Liver (tissue), 3 donors: ENCODE measurements around the gene PTCD2.

Experiments
- HNF4G ChIP-seq: IDR thresholded peaks from 2 replicates; pipeline ENCODE4 v1.6.1; 2016; ENCODE audit warnings: antibody characterized with exemption
- TAF1 ChIP-seq: conservative IDR thresholded peaks from 2 replicates; pipeline ENCODE4 v1.6.1; 2016; ENCODE audit warnings: antibody characterized with exemption, mild to moderate bottlenecking
- TF ChIP-seq, protein P1 (sequence below): fragments of 150-350 bp; IDR thresholded peaks from 2 replicates; pipeline ENCODE4 v1.5.1; 2017; ENCODE audit warnings: improper control_type of control experiment, low read depth, low read length; ENCODE audit not compliant: missing input control
- TF ChIP-seq, protein P2 (sequence below): IDR thresholded peaks from 2 replicates; pipeline ENCODE4 v1.6.1; 2016; ENCODE audit warnings: antibody characterized with exemption
- donor health status: healthy.
- donor health status: healthy.

DNA sequence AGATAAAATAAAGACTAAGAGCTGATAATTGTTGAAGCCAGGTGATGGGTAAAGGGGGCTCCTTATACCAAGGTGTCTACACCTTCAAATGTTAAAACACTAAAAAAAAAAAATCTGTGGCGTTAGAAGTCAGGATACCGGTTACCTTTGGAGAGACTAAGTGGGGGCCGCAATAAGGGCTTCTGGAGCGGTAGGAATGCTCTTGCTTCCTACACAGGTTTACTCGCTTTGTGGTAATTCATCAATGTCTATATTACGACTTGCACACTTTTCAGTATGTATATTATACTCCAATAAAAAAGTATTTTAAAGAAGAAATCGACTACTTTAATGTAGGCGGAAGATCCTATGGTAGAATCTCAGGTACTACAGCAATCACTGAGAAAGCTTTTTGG is 12.6 kb upstream of the PTCD2 start:
- TF ChIP-seq, protein P1, sequence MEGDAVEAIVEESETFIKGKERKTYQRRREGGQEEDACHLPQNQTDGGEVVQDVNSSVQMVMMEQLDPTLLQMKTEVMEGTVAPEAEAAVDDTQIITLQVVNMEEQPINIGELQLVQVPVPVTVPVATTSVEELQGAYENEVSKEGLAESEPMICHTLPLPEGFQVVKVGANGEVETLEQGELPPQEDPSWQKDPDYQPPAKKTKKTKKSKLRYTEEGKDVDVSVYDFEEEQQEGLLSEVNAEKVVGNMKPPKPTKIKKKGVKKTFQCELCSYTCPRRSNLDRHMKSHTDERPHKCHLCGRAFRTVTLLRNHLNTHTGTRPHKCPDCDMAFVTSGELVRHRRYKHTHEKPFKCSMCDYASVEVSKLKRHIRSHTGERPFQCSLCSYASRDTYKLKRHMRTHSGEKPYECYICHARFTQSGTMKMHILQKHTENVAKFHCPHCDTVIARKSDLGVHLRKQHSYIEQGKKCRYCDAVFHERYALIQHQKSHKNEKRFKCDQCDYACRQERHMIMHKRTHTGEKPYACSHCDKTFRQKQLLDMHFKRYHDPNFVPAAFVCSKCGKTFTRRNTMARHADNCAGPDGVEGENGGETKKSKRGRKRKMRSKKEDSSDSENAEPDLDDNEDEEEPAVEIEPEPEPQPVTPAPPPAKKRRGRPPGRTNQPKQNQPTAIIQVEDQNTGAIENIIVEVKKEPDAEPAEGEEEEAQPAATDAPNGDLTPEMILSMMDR, result no peak
- no peak for TF ChIP-seq HNF4G
- TF ChIP-seq, protein P2, sequence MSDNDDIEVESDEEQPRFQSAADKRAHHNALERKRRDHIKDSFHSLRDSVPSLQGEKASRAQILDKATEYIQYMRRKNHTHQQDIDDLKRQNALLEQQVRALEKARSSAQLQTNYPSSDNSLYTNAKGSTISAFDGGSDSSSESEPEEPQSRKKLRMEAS, result no peak
- TF ChIP-seq TAF1, result no peak
